ENCODE measurements around the gene CRTAC1.

GRCh38 chr10:98020254-98020653 lies 10.2 kb downstream of the CRTAC1 start:
- TF ChIP-seq PATZ1 (CRISPR knock-in tag; IDR thresholded peaks at IDR 0.05; ENCODE audit: borderline replicate concordance) = no peak
- TF ChIP-seq RARB (CRISPR knock-in tag; IDR thresholded peaks at IDR 0.05) = no peak
- TF ChIP-seq SNAI2 (CRISPR knock-in tag; IDR thresholded peaks at IDR 0.05) = no peak
- TF ChIP-seq ZC3H10 (CRISPR knock-in tag; IDR thresholded peaks at IDR 0.05) = no peak

All from SK-N-SH treated with all-trans-retinoic acid at 6 μM for 48 hours (cell line).